IgD-negative memory B cell (primary cell): ENCODE measurements around the gene TEAD1. TPM values are rescaled to one million over a fixed set of nuclear protein-coding genes. Genes with fewer than 3 reads are reported as not detected.

ENCODE experiments used
- H3K27ac Mint-ChIP-seq, 3 donors: one replicate each; pipeline ENCODE4 v1.8.0; 2020 to 2022; ENCODE audit warnings: mild to moderate bottlenecking in 3 of 3, mixed read lengths in 3 of 3, moderate library complexity in 1 of 3
- H3K27me3 Mint-ChIP-seq: one replicate; pipeline ENCODE4 v1.8.0; 2021; ENCODE audit warnings: mixed read lengths
- H3K36me3 Mint-ChIP-seq: one replicate; pipeline ENCODE4 v1.8.0; 2020; ENCODE audit warnings: mild to moderate bottlenecking, mixed read lengths
- H3K4me1 Mint-ChIP-seq, 3 donors: one replicate each; pipeline ENCODE4 v1.8.0; 2020 to 2022; ENCODE audit warnings: mixed read lengths in 3 of 3, mild to moderate bottlenecking in 1 of 3
- H3K4me3 Mint-ChIP-seq, 4 donors: one replicate each; pipeline ENCODE4 v1.8.0; 2020 to 2022; ENCODE audit warnings: mild to moderate bottlenecking in 4 of 4, mixed read lengths in 4 of 4, moderate library complexity in 3 of 4
- H3K9me3 Mint-ChIP-seq, 3 donors: one replicate each; pipeline ENCODE4 v1.8.0; 2020 to 2021; ENCODE audit warnings: mixed read lengths in 3 of 3, mild to moderate bottlenecking in 1 of 3
- polyA plus RNA-seq: library from polyadenylated mRNA; unstranded; fragments of 300-500 nt; fragmentation: Illumina TruSeq; gene quantifications from one replicate; pipeline ENCODE4 v1.2.3, GENCODE V29; 2021

Gene TEAD1
- polyA plus RNA-seq, 1 donor from 2014 or later, result not detected

GRCh38 chr11:12824281-12825041 is 150.2 kb downstream of the TEAD1 start:
- peaks cover 17% of the 10 kb centered on the region for H3K27me3 Mint-ChIP-seq
- no peak overlapping the region for H3K27ac Mint-ChIP-seq
- H3K4me1 Mint-ChIP-seq, result peaks cover 0 to 4% (median 2%) of the 10 kb centered on the region in 3 donors
- H3K4me3 Mint-ChIP-seq, result no peak overlapping the region
- no peaks in the 10 kb centered on the region for H3K36me3 Mint-ChIP-seq
- no peaks in the 10 kb centered on the region for H3K9me3 Mint-ChIP-seq

- Mint-ChIP-seq H3K27ac (no peak overlapping the region), H3K4me1 (peaks cover 0 to 7% (median 2%) of the 10 kb centered on the region in 3 donors), H3K4me3 (no peak overlapping the region), H3K27me3 (peaks cover 31% of the 10 kb centered on the region), H3K9me3 (no peaks in the 10 kb centered on the region), H3K36me3 (no peaks in the 10 kb centered on the region)
Measured at GRCh38 chr11:12826441-12826840, 152.2 kb downstream of the TEAD1 start.

- no peak overlapping the region for H3K27ac Mint-ChIP-seq
- peaks cover 32% of the 10 kb centered on the region for H3K27me3 Mint-ChIP-seq
Measured at GRCh38 chr11:12827369-12827768, 153.1 kb downstream of the TEAD1 start.

DNA sequence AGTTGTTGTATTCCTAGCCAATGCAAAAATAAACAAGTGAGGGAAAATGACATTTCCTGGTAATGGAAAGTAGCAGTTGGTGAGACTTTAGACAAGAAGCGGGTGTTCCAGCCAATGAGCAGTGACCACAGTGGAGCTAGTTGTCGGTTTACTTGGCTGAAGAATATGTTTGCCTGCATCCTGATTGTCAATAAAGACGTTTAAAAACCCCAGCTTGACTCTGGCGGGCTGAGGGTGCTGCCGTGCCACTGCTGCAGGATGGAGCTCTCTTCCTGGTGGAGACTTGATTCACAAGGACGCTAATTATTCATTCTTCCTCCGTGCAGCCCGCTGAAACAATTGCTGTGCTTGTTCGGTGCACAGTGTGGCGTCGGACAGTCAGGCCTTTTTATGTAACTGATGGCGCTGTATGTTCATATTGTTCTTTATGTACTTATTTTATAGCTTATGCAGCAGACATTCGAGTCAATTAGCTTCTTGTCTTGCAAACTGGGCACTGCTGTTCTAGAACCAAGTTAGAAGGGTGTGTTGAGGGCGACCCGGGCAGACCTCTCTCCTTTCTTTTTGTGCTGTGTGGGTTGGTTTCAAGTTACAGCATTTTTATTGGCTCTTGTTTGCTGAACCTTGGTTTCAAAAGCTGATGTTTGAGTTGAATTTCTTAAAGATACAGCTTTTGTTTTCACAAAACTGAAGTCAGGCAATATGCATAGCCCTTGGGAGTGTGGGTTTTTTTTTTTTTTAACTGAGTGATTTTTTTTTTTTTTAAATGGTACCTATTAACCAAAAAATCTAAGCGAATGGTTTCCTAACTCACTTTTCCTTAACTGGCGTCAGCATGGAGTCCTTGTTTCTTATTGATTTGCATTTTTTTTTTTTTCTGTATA is 153.9 kb downstream of the TEAD1 start:
- Mint-ChIP-seq H3K27ac (no peak overlapping the region), H3K4me3 (peak overlapping the region in 2 of 4 donors; percentile 43 to 63), H3K36me3 (no peaks in the 10 kb centered on the region), H3K4me1 (peaks cover 0 to 7% (median 2%) of the 10 kb centered on the region in 3 donors), H3K9me3 (no peaks in the 10 kb centered on the region), H3K27me3 (peaks cover 32% of the 10 kb centered on the region)

More at GRCh38 chr11:12827369-12827768, 153.1 kb downstream of the TEAD1 start:
- H3K4me1 Mint-ChIP-seq, result peaks cover 0 to 7% (median 2%) of the 10 kb centered on the region in 3 donors
- no peaks in the 10 kb centered on the region for H3K9me3 Mint-ChIP-seq
- H3K4me3 Mint-ChIP-seq, result no peak overlapping the region
- H3K36me3 Mint-ChIP-seq, result no peaks in the 10 kb centered on the region

DNA sequence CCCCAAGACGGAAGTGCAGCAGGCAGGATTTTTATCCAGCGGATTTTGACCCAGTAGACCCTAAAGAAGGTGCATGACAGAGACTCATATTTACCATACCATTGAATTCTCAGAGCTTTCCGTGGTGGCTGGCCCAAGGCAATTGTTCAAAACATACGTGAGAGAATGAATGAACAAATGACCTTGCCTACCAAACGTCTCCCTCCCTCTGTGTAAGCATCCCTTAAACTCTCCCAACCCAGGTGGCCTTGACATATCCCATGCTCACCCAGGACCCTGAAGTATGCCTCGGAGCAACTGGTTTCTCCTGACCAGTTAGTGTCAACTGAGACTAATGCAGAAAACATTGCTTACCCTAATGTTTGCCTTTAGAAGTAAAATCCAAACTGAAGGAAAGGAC is 154.9 kb downstream of the TEAD1 start:
- H3K27ac Mint-ChIP-seq, result no peak overlapping the region

DNA sequence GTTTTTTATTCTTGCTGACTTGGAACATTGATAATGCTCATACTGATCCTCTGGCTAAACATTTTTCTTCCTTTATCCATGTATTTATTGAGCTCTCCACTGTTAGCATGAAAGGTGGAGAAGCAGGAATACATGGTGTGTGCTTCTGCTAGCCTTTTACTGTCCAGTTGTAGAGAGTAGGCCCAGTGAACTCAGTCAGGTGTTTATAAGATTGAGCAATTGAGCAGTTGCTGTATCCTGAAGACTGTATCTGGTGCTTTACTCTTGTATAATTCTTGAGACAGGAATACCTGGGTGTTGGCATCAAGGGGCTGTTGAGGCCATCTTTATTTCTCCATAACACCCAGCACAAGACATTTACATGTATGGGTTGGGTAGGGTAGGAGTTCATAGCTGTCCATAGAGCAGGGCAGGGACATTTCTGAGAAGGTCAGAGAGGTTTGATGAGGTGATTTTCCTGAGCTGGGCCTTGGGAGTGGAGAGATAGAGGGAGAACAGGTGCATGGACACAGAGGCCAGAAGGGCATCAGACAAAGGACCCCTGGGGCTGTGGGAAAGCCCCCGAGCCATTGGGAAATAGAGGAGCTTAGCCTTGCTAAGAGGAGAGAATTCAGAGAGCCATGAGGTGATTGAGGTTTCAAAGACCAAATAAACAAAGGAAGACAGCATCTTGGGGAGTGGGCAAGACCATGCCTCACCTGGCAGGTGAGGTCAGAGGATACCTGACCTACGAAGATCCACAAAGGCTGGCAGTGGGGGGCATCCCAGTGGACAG is 155.5 kb downstream of the TEAD1 start:
- peaks cover 0 to 4% (median 0%) of the 10 kb centered on the region in 3 donors for H3K9me3 Mint-ChIP-seq
- H3K27ac Mint-ChIP-seq, result no peak overlapping the region
- peaks cover 38% of the 10 kb centered on the region for H3K27me3 Mint-ChIP-seq
- peaks cover 0 to 7% (median 2%) of the 10 kb centered on the region in 3 donors for H3K4me1 Mint-ChIP-seq
- no peak overlapping the region for H3K4me3 Mint-ChIP-seq
- no peaks in the 10 kb centered on the region for H3K36me3 Mint-ChIP-seq

More for the DNA sequence above, 154.9 kb downstream of the TEAD1 start:
- Mint-ChIP-seq H3K27me3 (peaks cover 38% of the 10 kb centered on the region), H3K4me1 (peaks cover 0 to 7% (median 2%) of the 10 kb centered on the region in 3 donors), H3K36me3 (no peaks in the 10 kb centered on the region), H3K9me3 (peaks cover 0 to 4% (median 0%) of the 10 kb centered on the region in 3 donors), H3K4me3 (no peak overlapping the region)

GRCh38 chr11:12831471-12832202 is 157.4 kb downstream of the TEAD1 start:
- Mint-ChIP-seq H3K9me3 (peaks cover 0 to 8% (median 6%) of the 10 kb centered on the region in 3 donors), H3K36me3 (peaks cover 2% of the 10 kb centered on the region), H3K4me3 (no peak overlapping the region), H3K4me1 (peaks cover 0 to 7% (median 2%) of the 10 kb centered on the region in 3 donors), H3K27me3 (peaks cover 41% of the 10 kb centered on the region), H3K27ac (no peak overlapping the region)

DNA sequence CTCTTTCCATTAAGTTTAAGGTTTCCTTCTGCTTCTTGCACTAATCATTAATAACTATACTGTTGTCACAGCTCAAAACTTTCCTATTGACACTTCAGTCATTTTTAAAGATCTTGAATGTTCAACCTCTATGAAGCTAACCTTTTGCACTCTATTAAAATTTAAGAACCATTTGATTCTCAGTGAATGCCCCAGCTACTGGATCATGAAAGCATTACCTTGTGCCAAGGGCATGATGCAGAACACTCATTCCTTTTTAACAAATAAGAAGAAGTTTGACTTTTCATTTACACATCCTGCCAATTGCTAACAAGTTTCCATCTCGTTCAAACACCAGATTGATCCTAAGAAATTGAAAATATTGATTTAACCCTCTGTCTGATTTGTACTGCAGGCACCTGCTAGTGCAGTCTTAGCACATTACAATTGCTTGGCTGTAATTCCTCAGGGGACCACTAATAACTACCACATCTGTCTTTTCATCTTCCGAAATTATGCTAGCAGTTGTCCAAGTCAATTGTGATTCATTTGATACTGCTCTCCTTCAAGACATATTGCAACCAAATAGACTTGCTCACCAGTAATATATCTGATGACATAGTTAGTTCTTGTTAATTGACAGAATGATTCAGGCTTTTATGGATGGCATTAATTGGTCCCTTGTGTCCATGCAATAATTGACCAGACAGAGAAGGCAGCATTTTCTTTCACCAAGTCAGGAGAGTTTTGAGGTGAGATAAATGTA is 158.4 kb downstream of the TEAD1 start:
- Mint-ChIP-seq H3K27me3 (peaks cover 41% of the 10 kb centered on the region), H3K27ac (no peak overlapping the region), H3K4me1 (peaks cover 0 to 7% (median 2%) of the 10 kb centered on the region in 3 donors), H3K9me3 (peaks cover 0 to 8% (median 8%) of the 10 kb centered on the region in 3 donors), H3K4me3 (no peak overlapping the region), H3K36me3 (peaks cover 2% of the 10 kb centered on the region)

DNA sequence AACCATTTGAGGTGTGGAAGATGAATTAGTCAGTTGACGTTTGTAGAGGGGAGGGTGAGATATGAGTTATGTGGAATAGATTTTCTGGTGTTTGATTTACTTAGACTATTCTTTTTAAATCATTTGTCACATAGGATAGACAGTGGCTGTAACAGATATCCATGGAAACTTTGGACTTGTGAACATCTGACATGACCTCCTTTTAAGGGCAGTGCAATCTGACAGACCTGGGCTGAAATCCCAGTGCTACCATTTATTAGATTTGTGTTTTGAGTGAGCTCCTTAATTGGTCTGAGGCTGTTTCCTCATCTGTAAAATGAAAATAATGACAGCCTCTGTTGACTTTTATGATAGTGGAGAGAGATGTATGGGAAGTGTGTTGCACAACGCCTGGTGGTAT is 159.9 kb downstream of the TEAD1 start:
- peaks cover 2% of the 10 kb centered on the region for H3K36me3 Mint-ChIP-seq
- H3K4me3 Mint-ChIP-seq, result no peak overlapping the region
- H3K4me1 Mint-ChIP-seq, result peaks cover 0 to 3% (median 0%) of the 10 kb centered on the region in 3 donors
- H3K9me3 Mint-ChIP-seq, result peaks cover 0 to 8% (median 8%) of the 10 kb centered on the region in 3 donors
- peaks cover 27% of the 10 kb centered on the region for H3K27me3 Mint-ChIP-seq
- H3K27ac Mint-ChIP-seq, result no peak overlapping the region

DNA sequence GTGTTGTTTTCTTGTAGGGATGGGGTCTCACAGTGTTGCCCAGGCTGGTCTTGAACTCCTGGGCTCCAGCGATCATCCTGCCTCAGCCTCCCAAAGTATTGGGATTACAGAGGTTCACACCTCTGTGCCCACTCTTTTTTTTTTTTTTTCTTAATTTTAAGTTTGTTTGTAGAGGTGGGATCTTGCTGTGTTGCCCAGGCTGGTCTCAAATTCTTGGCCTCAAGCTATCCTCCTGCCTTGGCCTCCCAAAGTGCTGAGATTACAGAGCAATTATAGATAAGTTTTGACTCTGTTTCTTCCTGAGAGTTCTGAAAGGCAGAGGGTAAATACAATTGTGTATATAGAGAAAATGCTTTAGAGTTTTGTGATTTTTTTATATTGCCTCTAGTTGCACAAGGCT is 160.4 kb downstream of the TEAD1 start:
- Mint-ChIP-seq H3K4me1 (peaks cover 0 to 2% (median 0%) of the 10 kb centered on the region in 3 donors), H3K27me3 (peaks cover 22% of the 10 kb centered on the region), H3K4me3 (no peak overlapping the region), H3K36me3 (peaks cover 2% of the 10 kb centered on the region), H3K9me3 (peaks cover 0 to 10% (median 8%) of the 10 kb centered on the region in 3 donors), H3K27ac (no peak overlapping the region)

GRCh38 chr11:12835286-12835685 is 161.1 kb downstream of the TEAD1 start:
- Mint-ChIP-seq H3K9me3 (peaks cover 0 to 11% (median 8%) of the 10 kb centered on the region in 3 donors), H3K27ac (no peak overlapping the region), H3K4me1 (no peaks in the 10 kb centered on the region), H3K4me3 (no peak overlapping the region), H3K36me3 (peaks cover 2% of the 10 kb centered on the region), H3K27me3 (peaks cover 16% of the 10 kb centered on the region)

DNA sequence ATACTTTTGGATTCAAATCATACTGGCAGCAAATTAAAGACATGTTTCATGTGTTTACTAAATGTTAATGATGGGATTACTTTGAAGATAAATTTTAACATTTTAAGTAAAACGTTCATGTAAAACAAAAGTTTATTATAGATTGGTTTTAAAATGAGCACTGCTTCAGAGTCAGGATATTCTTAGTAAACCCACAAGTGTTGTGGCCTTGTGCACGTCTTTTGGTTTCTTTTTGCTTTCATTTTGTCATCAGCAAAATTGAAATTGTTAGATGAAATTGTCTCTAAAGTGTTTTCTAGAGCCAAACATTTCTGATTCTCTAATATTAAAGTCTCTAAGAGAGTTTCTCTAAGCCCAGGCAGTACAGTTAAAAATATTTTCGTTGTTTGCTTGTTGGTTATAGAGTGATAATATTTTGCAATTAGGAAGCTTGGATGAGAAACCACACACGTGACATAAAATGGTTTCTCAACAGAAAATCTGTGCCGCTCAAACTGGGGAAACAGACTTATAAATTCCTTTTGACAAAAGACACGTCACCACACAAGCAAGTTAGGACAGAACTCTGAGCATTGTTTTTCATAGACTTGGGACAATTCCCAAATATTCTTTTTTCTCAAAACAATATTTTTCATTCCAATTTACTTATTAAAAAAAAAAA is 164.4 kb downstream of the TEAD1 start:
- Mint-ChIP-seq H3K36me3 (peaks cover 2% of the 10 kb centered on the region), H3K4me1 (peaks cover 0 to 3% (median 2%) of the 10 kb centered on the region in 3 donors), H3K27ac (no peak overlapping the region), H3K27me3 (peaks cover 10% of the 10 kb centered on the region), H3K9me3 (peaks cover 0 to 11% (median 7%) of the 10 kb centered on the region in 3 donors), H3K4me3 (no peak overlapping the region)
